ENCODE data around the gene ZNF593OS.
A peak's percentile ranks its signal among the peaks of the same experiment; 100 is the strongest.

Gene ZNF593OS

GRCh38 chr1:26126321-26127084, 45.1 kb downstream of the ZNF593OS start:
- DNase-seq (ENCODE audit: low spot score) = peak; percentile 90

DNA sequence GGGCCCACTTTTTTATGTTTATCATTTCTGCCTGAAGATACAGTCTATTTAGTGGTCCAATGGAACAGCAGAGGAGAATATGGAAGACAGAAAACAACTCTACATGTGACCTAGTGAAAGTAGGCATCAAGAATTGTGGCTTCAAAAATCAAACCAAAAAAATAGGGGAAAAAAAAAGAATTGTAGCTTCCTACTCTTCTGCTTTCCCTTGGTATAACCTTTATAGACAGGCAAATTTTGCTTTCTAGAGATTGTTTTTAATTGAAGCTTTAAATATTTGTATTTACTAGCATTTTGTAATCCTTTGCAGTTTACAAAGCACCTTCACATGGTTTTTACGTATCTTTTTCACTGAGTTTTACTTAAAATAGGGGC, 45.7 kb downstream of the ZNF593OS start:
- DNase-seq (ENCODE audit: low spot score) = no peak

DNA sequence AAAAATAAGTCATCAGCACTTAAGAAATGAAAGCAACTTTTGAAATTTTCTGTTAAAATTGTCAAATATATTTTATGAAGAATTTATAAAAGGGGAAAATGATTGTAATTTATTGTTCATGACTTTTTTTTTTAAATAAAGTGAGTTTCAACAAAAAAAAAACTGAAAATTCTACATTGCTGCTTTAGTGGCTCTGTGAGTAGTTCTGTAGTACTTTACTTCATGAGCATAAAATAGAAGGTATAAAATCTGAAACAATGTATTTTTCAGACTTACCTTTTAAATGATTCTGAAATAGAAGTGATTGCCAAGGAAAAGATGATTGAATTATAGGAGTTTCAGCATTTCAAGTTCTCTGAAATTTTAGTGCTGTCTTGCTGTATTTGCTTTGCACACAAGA, 46.2 kb downstream of the ZNF593OS start:
- DNase-seq (ENCODE audit: low spot score) = no peak

- DNase-seq (ENCODE audit: low spot score) = no peak
Observed at GRCh38 chr1:26124418-26125331, 47.0 kb downstream of the ZNF593OS start.

- no peak for DNase-seq (ENCODE audit: low spot score)
Observed at GRCh38 chr1:26122988-26123973, 48.4 kb downstream of the ZNF593OS start.

DNA sequence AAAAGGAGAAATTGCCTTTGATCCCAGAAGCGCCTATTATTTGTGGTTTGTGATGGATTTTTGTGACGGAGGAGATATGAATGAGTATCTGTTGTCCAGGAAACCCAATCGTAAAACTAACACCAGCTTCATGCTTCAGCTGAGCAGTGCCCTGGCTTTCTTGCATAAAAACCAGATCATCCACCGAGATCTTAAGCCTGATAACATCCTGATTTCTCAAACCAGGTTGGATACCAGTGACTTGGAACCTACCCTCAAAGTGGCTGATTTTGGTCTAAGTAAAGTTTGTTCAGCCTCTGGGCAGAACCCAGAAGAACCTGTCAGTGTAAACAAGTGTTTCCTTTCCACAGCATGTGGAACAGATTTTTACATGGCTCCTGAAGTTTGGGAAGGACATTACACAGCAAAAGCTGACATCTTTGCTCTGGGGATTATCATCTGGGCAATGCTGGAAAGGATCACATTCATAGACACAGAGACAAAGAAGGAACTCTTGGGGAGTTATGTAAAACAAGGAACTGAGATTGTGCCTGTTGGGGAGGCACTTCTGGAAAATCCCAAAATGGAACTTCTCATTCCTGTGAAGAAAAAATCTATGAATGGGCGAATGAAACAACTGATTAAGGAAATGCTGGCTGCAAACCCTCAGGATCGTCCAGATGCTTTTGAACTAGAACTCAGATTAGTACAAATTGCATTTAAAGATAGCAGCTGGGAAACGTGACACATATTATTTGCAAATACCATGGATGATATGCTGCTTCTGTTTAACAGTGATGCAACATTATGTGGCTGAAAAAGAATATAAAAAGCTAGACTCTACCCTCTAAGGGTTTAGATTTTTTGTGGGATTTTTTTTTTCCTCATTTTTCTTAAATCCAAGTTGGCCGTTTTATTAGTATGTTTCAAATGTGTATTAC, 49.5 kb downstream of the ZNF593OS start:
- no peak for DNase-seq (ENCODE audit: low spot score)

DNA sequence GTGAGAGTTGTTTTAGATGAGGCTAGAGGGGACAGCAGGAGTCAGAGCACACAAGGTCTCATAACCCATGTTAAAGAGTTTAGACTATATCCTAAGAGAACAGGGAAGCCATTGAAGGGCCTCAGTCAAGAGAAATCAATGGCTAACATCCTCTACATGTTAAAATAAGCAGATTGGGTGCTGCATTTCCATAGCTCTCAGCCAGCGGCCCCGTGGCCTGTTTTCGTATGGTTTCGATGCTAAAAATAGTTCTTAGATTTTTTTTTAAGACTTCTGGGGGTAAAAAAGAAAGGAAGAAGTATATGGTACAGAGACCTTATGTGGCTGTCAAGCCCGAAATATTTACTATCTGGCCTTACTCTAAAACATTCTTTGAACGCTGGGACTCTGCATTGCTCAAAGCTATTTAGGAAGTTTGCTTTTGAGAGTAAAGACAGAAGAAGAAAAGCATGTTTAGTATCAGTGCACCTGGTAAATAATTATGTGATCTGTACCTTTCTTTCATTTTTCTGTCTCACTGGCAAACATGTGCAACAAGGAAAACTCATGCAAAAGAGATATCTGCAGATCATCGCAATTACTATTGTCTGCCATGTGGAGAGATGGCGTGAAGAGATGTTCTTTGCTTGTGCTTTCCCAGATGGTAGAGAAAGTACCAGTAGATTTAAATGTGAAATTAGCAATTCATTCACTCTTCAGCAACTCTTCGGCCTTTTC, 51.6 kb downstream of the ZNF593OS start:
- DNase-seq (ENCODE audit: low spot score) = peak; percentile 43
